HepG2 (cell line): Measurements from ENCODE around the gene CD151. TPM values are rescaled to one million over a fixed set of nuclear protein-coding genes. Genes with fewer than 3 reads are reported as not detected.
A peak's percentile ranks its signal among the peaks of the same experiment; 100 is the strongest.

ENCODE experiments used
- ATF7-NPFF ChIP-seq: sonication (generic); formaldehyde crosslinking; IDR thresholded peaks from 2 replicates; pipeline ENCODE4 v1.8.1; 2023; ENCODE audit warnings: mild to moderate bottlenecking, low read depth, missing genetic modification reagents, moderate library complexity
- MTA1 ChIP-seq: sonication (generic); formaldehyde crosslinking; IDR thresholded peaks from 2 replicates; pipeline ENCODE4 v1.4.0; 2020; ENCODE audit warnings: missing genetic modification reagents, mild to moderate bottlenecking, borderline replicate concordance
- SIX4 ChIP-seq: sonication (generic); formaldehyde crosslinking; IDR thresholded peaks from 2 replicates; pipeline ENCODE4 v1.4.0; 2020; ENCODE audit warnings: missing genetic modification reagents
- SP4 ChIP-seq: sonication (generic); formaldehyde crosslinking; IDR thresholded peaks from 2 replicates; pipeline ENCODE4 v1.8.1; 2023; ENCODE audit warnings: mild to moderate bottlenecking, missing genetic modification reagents
- TFDP2 ChIP-seq: sonication (generic); formaldehyde crosslinking; IDR thresholded peaks from 2 replicates; pipeline ENCODE4 v1.4.0; 2020; ENCODE audit warnings: missing genetic modification reagents
- XRCC5 ChIP-seq: fragments of 200-400 bp; formaldehyde crosslinking; optimal IDR thresholded peaks from 2 replicates; pipeline ENCODE3; 2017; ENCODE audit warnings: mild to moderate bottlenecking, low read length
- ZBTB10 ChIP-seq: sonication (generic); formaldehyde crosslinking; IDR thresholded peaks from 2 replicates; pipeline ENCODE4 v1.4.0; 2020; ENCODE audit warnings: missing genetic modification reagents, borderline replicate concordance
- ZFP36 ChIP-seq: fragments of 150-350 bp; IDR thresholded peaks from 2 replicates; pipeline ENCODE4 v1.6.1; 2018; ENCODE audit warnings: borderline replicate concordance, low read length, low read depth; ENCODE audit not compliant: partially characterized antibody
- ZNF574 ChIP-seq: sonication (generic); formaldehyde crosslinking; IDR thresholded peaks from 2 replicates; pipeline ENCODE4 v1.4.0; 2020; ENCODE audit warnings: missing genetic modification reagents
- polyA plus RNA-seq, 8 experiments: library from polyadenylated mRNA; depleted of rRNA in 3 of 8; stranded (reverse) in 7 of 8; unstranded in 1 of 8; fragments of >200 nt; fragmentation: Illumina TruSeq in 4 of 8; extraction: Trizol in 4 of 8; gene quantifications; 2 replicates each; pipeline versions ENCODE4 v1.2.1 to v1.2.3, GENCODE V29; 2011 to 2016; ENCODE audit warnings: low read depth in 4 of 8, missing spikeins in 1 of 8, mixed read lengths in 1 of 8; ENCODE audit not compliant: insufficient read depth in 1 of 8
- total RNA-seq, 5 experiments: library from RNA; depleted of rRNA; stranded (reverse); fragments of >200 nt; fragmentation: Illumina TruSeq; extraction: Trizol; gene quantifications; 2 replicates each; pipeline ENCODE4 v1.2.3, GENCODE V29; 2016; ENCODE audit warnings: low read depth in 1 of 5

CD151 gene
- total and polyA plus RNA-seq, 2 of the 13 experiments (the other 11 are each of a cell fraction or from before 2014, with no cell fraction given), result 125 to 197 TPM

- TF ChIP-seq TFDP2 (CRISPR knock-in tag) (no peak; the same call in 1 of the 2 replicates), ZFP36 (no peak), SP4 (CRISPR knock-in tag) (peak; percentile 61; the same call in 1 of the 2 replicates), XRCC5 (peak; percentile 13), ZNF574 (CRISPR knock-in tag) (peak; percentile 47; the same call in 1 of the 2 replicates), SIX4 (CRISPR knock-in tag) (no peak), MTA1 (peak; percentile 46; the same call in 1 of the 2 replicates), ZBTB10 (CRISPR knock-in tag) (no peak), ATF7-NPFF (CRISPR knock-in tag) (peak; percentile 67; the same call in 1 of the 2 replicates)
Observed at GRCh38 chr11:798093-798713, 34.5 kb upstream of the CD151 start, which contains the start of gene SLC25A22 (continued).
